Duodenal mucosa (tissue), 2 donors: ENCODE measurements around the gene NOP14.
"Not testable (repeated sequence)": the region's sequence is repeated elsewhere in the genome, so short reads cannot be mapped to it uniquely, and the experiment has no call there.

Experiments
- H3K27ac ChIP-seq: one replicate; pipeline ENCODE4 v1.7.0; 2013; ENCODE audit warnings: low read depth, low read length
- H3K27me3 ChIP-seq, 2 donors: one replicate each; pipeline ENCODE4 v1.7.0; 2013; ENCODE audit warnings: low read length in 2 of 2, control low read depth in 1 of 2; ENCODE audit not compliant: insufficient read depth in 2 of 2, control insufficient read depth in 1 of 2
- H3K36me3 ChIP-seq, 2 donors: one replicate each; pipeline ENCODE4 v1.7.0; 2013; ENCODE audit warnings: low read length in 2 of 2, control low read depth in 1 of 2; ENCODE audit not compliant: insufficient read depth in 2 of 2, control insufficient read depth in 1 of 2
- H3K4me1 ChIP-seq, 2 donors: one replicate each; pipeline ENCODE4 v1.7.0; 2013; ENCODE audit warnings: low read length in 2 of 2, control low read depth in 1 of 2; ENCODE audit not compliant: insufficient read depth in 2 of 2, control insufficient read depth in 1 of 2
- H3K4me3 ChIP-seq, 2 donors: one replicate each; pipeline ENCODE4 v1.7.0; 2013; ENCODE audit warnings: low read length in 2 of 2, low read depth in 1 of 2
- H3K9ac ChIP-seq, 2 donors: one replicate each; pipeline ENCODE4 v1.7.0; 2013; ENCODE audit warnings: low read length in 2 of 2, low read depth in 1 of 2
- H3K9me3 ChIP-seq, 2 donors: one replicate each; pipeline ENCODE4 v1.7.0; 2013; ENCODE audit warnings: low read length in 2 of 2, control low read depth in 1 of 2; ENCODE audit not compliant: control insufficient read depth in 1 of 2

NOP14 gene

DNA sequence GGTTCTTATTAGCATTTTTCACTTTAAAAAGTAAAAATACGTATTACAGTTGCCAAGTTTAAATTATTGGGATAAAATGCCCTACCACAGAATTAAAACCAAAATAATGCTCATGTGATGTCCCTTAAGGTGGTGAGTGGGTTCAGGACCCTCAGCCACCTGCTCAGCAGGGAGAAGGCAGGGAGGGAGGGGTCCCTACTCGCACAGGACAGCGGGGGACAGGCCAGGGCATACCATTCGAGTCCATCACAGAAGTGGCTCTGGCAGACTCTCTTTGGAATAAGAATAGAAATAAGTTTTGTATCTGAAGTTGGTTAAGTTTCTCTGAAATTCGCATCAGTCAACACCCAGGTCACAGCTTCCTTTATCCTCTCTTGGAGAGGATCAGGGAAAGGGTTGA lies 37.7 kb downstream of the NOP14 start:
- Histone ChIP-seq H3K4me3 (no peak overlapping the region), H3K27me3 (no peaks in the 10 kb centered on the region), H3K4me1 (peaks cover 4 to 6% of the 10 kb centered on the region in 2 donors), H3K9me3 (no peaks in the 10 kb centered on the region), H3K36me3 (peaks cover 37 to 67% of the 10 kb centered on the region in 2 donors), H3K9ac (no peak overlapping the region), H3K27ac (no peak overlapping the region)

DNA sequence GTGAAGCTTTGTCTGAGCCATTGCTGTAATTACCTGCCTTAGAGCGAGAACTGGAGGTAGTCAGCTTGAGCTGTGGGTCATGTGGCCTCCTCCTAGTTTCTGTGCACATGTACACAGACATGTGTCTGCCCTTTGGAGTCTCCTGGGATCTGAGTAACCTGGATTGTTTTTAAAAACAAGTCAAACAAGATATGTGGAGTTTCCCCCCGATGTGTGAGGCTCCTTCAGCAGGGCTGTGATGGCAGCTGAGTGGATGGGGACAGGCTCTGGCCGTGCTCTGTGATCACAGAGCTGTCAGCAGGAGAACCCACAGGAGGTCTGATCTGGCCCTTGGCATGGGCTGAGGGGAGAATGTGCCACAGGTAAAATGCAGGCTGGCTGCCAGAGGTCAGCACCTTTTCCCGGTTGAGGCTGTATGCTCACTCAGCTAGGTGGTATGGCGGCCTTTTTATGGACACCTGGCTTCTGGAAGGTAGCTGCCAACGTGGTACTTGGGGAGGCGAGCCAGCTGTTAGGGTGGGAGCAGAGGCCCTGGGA lies 38.4 kb downstream of the NOP14 start:
- H3K9me3 ChIP-seq, result no peaks in the 10 kb centered on the region
- no peak overlapping the region for H3K9ac ChIP-seq
- H3K36me3 ChIP-seq, result peaks cover 37 to 62% of the 10 kb centered on the region in 2 donors
- H3K4me1 ChIP-seq, result no peaks in the 10 kb centered on the region
- no peak overlapping the region for H3K27ac ChIP-seq
- no peak overlapping the region for H3K4me3 ChIP-seq
- no peaks in the 10 kb centered on the region for H3K27me3 ChIP-seq

- H3K36me3 ChIP-seq, result peaks cover 33 to 57% of the 10 kb centered on the region in 2 donors
- H3K27me3 ChIP-seq, result no peaks in the 10 kb centered on the region
- H3K9ac ChIP-seq, result no peak overlapping the region
- H3K9me3 ChIP-seq, result no peaks in the 10 kb centered on the region
- H3K27ac ChIP-seq, result no peak overlapping the region
- H3K4me3 ChIP-seq, result no peak overlapping the region
- H3K4me1 ChIP-seq, result no peaks in the 10 kb centered on the region
Measured at GRCh38 chr4:2924286-2924685, 38.9 kb downstream of the NOP14 start.

- H3K27ac ChIP-seq, result no peak overlapping the region
- no peaks in the 10 kb centered on the region for H3K4me1 ChIP-seq
- H3K9ac ChIP-seq, result no peak overlapping the region
- no peak overlapping the region for H3K4me3 ChIP-seq
- no peaks in the 10 kb centered on the region for H3K9me3 ChIP-seq
- no peaks in the 10 kb centered on the region for H3K27me3 ChIP-seq
- peaks cover 30 to 51% of the 10 kb centered on the region in 2 donors for H3K36me3 ChIP-seq
Measured at GRCh38 chr4:2923668-2924173, 39.5 kb downstream of the NOP14 start.

GRCh38 chr4:2923141-2923551 lies 40.1 kb downstream of the NOP14 start:
- no peak overlapping the region for H3K27ac ChIP-seq
- H3K36me3 ChIP-seq, result peaks cover 30 to 46% of the 10 kb centered on the region in 2 donors

GRCh38 chr4:2922453-2923101 lies 40.6 kb downstream of the NOP14 start:
- H3K4me1 ChIP-seq, H3K4me3 ChIP-seq, H3K27me3 ChIP-seq, H3K9ac ChIP-seq, H3K9me3 ChIP-seq, H3K27ac ChIP-seq: not testable (repeated sequence)
- H3K36me3 ChIP-seq, result peaks cover 25 to 41% of the 10 kb centered on the region in 2 donors

More at GRCh38 chr4:2923141-2923551, 40.1 kb downstream of the NOP14 start:
- Histone ChIP-seq H3K4me3 (no peak overlapping the region), H3K9me3 (no peaks in the 10 kb centered on the region), H3K27me3 (no peaks in the 10 kb centered on the region), H3K9ac (no peak overlapping the region), H3K4me1 (no peaks in the 10 kb centered on the region)

DNA sequence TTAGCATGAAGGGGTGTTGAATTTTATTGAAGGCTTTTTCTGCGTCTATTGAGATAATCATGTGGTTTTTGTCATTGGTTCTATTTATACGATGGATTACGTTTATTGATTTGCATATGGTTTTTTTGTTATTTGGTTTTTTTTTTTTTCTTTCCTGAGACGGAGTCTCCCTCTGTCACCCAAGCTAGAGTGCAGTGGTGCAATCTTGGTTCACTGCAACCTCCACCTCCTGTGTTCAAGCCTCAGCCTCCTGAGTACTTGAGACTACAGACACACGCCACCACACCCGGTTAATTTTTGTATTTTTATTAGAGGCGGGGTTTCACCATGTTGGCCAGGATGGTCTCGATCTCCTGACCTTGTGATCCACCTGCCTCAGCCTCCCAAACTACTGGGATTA lies 44.5 kb downstream of the NOP14 start:
- not testable (repeated sequence) for H3K27me3 ChIP-seq, H3K27ac ChIP-seq, H3K9me3 ChIP-seq, H3K4me3 ChIP-seq, H3K4me1 ChIP-seq, H3K9ac ChIP-seq
- peaks cover 6 to 29% of the 10 kb centered on the region in 2 donors for H3K36me3 ChIP-seq

GRCh38 chr4:2918300-2918699 lies 44.9 kb downstream of the NOP14 start:
- H3K9me3 ChIP-seq, H3K9ac ChIP-seq, H3K4me1 ChIP-seq, H3K4me3 ChIP-seq, H3K27me3 ChIP-seq, H3K27ac ChIP-seq: not testable (repeated sequence)
- peaks cover 4 to 29% of the 10 kb centered on the region in 2 donors for H3K36me3 ChIP-seq

DNA sequence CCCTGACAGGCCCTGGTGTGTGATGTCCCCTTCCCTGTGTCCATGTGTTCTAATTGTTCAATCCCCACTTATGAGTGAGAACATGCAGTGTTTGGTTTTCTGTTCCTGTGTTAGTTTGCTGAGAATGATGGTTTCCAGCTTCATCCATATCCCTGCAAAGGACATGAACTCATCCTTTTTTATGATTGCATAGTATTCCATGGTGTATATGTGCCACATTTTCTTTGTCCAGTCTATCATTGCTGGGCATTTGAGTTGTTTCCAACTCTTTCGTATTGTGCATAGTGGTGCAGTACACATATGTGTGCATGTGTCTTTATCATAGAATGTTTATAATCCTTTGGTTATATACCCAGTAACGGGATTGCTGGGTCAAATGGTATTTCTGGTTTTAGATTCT lies 46.5 kb downstream of the NOP14 start:
- not testable (repeated sequence) for H3K27ac ChIP-seq, H3K9me3 ChIP-seq, H3K4me1 ChIP-seq, H3K27me3 ChIP-seq, H3K9ac ChIP-seq, H3K4me3 ChIP-seq
- H3K36me3 ChIP-seq, result peaks cover 6 to 41% of the 10 kb centered on the region in 2 donors

- Histone ChIP-seq H3K4me3 (no peak overlapping the region), H3K27ac (no peak overlapping the region), H3K9me3 (no peaks in the 10 kb centered on the region), H3K9ac (no peak overlapping the region), H3K27me3 (no peaks in the 10 kb centered on the region), H3K36me3 (peaks cover 11 to 48% of the 10 kb centered on the region in 2 donors), H3K4me1 (no peaks in the 10 kb centered on the region)
Measured at GRCh38 chr4:2915789-2916188, 47.4 kb downstream of the NOP14 start.
